Left forelimb (tissue), 1 donor: Measurements from ENCODE around the gene HELZ2.
"Not testable (repeated sequence)": the region's sequence is repeated elsewhere in the genome, so short reads cannot be mapped to it uniquely, and the experiment has no call there.

Source experiments
- DNase-seq: peaks from one replicate; pipeline ENCODE4 v3.0.0-alpha.2; 2018; ENCODE audit warnings: low spot score

HELZ2 gene

GRCh38 chr20:63564036-63564810 is 9.8 kb downstream of the HELZ2 start:
- no peak for DNase-seq

GRCh38 chr20:63563225-63563935 is 10.7 kb downstream of the HELZ2 start:
- DNase-seq, result no peak

- no peak for DNase-seq
Measured at GRCh38 chr20:63562461-63563224, 11.4 kb downstream of the HELZ2 start.

- DNase-seq, result no peak
Measured at GRCh38 chr20:63561624-63562396, 12.2 kb downstream of the HELZ2 start.

- DNase-seq, result no peak
Measured at GRCh38 chr20:63560856-63561609, 13.0 kb downstream of the HELZ2 start.

- DNase-seq, result no peak
Measured at GRCh38 chr20:63560333-63560805, 13.7 kb downstream of the HELZ2 start.

- DNase-seq, result not testable (repeated sequence)
Measured at GRCh38 chr20:63559485-63560332, 14.3 kb downstream of the HELZ2 start.

GRCh38 chr20:63558804-63559484 is 15.1 kb downstream of the HELZ2 start:
- no peak for DNase-seq

- no peak for DNase-seq
Measured at GRCh38 chr20:63557481-63557891, 16.6 kb downstream of the HELZ2 start.

GRCh38 chr20:63556873-63557478 is 17.1 kb downstream of the HELZ2 start:
- no peak for DNase-seq

- DNase-seq, result no peak
Measured at GRCh38 chr20:63555661-63556381, 18.2 kb downstream of the HELZ2 start.

- DNase-seq, result no peak
Measured at GRCh38 chr20:63554361-63555278, 19.4 kb downstream of the HELZ2 start.

GRCh38 chr20:63553933-63554290 is 20.1 kb downstream of the HELZ2 start, which contains the start of gene FNDC11:
TSS of gene FNDC11 (plus strand) at chr20:63554159. CDS start at chr20:63555664, 1,505 bp downstream.
- no peak for DNase-seq

- DNase-seq, result peak; percentile 81
Measured at GRCh38 chr20:63553251-63553932, 20.6 kb downstream of the HELZ2 start.

- DNase-seq, result no peak
Measured at GRCh38 chr20:63552481-63553249, 21.4 kb downstream of the HELZ2 start.

- DNase-seq, result no peak
Measured at GRCh38 chr20:63551068-63551467, 23.0 kb downstream of the HELZ2 start.
